K562 (cell line): ENCODE data around the gene PLG. TPM values are rescaled to one million over a fixed set of nuclear protein-coding genes. Genes with fewer than 3 reads are reported as not detected.

Source experiments
- ATAC-seq: fragments of 200-7000 bp; cut with Tn5 transposase; 3 replicates; pipeline ENCODE4 v1.9.1; 2020; ENCODE audit warnings: moderate library complexity
- BruUV-seq: library from RNA; stranded (reverse); fragments of 400-500 nt; replicated peaks from 2 replicates; lab custom pipeline; 2021; lab: Mats Ljungman, UMichigan
- CTCF ChIA-PET: fragments of 300-600 bp; formaldehyde crosslinking; extraction: SDS; loops from one replicate; lab custom pipeline; 2021; ENCODE audit warnings: low intra/inter-chr PET ratio; lab: Yijun Ruan, JAX
- POLR2A ChIA-PET: fragments of 300-600, 350-650 bp; sonication (Branson Sonifier 250); formaldehyde crosslinking; extraction: SDS; loops from one replicate; lab custom pipeline; 2021; ENCODE audit warnings: antibody characterized with exemption, inconsistent platforms; lab: Yijun Ruan, JAX
- DNase-seq, 4 experiments: peaks; one replicate each; pipeline versions ENCODE4 v3.0.0 to v3.0.0-alpha.2; 2011 to 2018; ENCODE audit warnings: low spot score in 3 of 4, mixed read lengths in 3 of 4; ENCODE audit errors: extremely low read depth in 1 of 4
- FAIRE-seq: peaks from 2 replicates; lab custom pipeline; 2011; peaks lifted over from hg19 to GRCh38; lab: Jason Lieb, UNC
- H2AFZ ChIP-seq: 2 replicates; pipeline ENCODE4 v1.6.0; 2011; ENCODE audit warnings: low read depth, low read length, control low read depth, inconsistent platforms
- H3K27ac ChIP-seq: fragments of 200-600 bp; 3 replicates; pipeline ENCODE4 v1.8.0; 2011; ENCODE audit warnings: low read depth, mild to moderate bottlenecking, control low read depth, inconsistent platforms, low read length, moderate library complexity, mixed read lengths; ENCODE audit errors: extremely low read depth
- H3K27me3 ChIP-seq, 2 experiments: fragments of 300-600 bp in 1 of 2; 2 replicates in 1 of 2; 3 replicates in 1 of 2; pipeline versions ENCODE4 v1.6.0 to v1.8.0; 2011; ENCODE audit warnings: inconsistent platforms in 2 of 2, low read length in 2 of 2, mild to moderate bottlenecking in 1 of 2, mixed read lengths in 1 of 2, moderate library complexity in 1 of 2; ENCODE audit not compliant: control insufficient read depth in 2 of 2, insufficient read depth in 2 of 2
- H3K36me3 ChIP-seq: fragments of 300-600 bp; 3 replicates; pipeline ENCODE4 v1.8.0; 2011; ENCODE audit warnings: mild to moderate bottlenecking, low read length, inconsistent platforms; ENCODE audit not compliant: control insufficient read depth, insufficient read depth
- H3K4me1 ChIP-seq, 2 experiments: fragments of 200-600 bp in 1 of 2; replicated peaks in 1 of 2; 2 replicates in 1 of 2; 3 replicates in 1 of 2; pipeline versions ENCODE4 v1.5.1 to v1.8.0; 2011; ENCODE audit warnings: inconsistent platforms in 2 of 2, low read length in 2 of 2, mild to moderate bottlenecking in 1 of 2, mixed read lengths in 1 of 2, moderate library complexity in 1 of 2; ENCODE audit not compliant: control insufficient read depth in 2 of 2, insufficient read depth in 2 of 2
- H3K4me2 ChIP-seq: 2 replicates; pipeline ENCODE4 v1.6.1; 2011; ENCODE audit warnings: low read length, control low read depth, inconsistent platforms, mixed read lengths; ENCODE audit not compliant: insufficient read depth
- H3K4me3 ChIP-seq: fragments of 200-600 bp; sonication (generic), shearing (Covaris generic); 2 replicates; pipeline ENCODE4 v1.5.1; 2016; ENCODE audit warnings: control low read depth, inconsistent platforms
- H3K79me2 ChIP-seq: fragments of 200-600 bp; 3 replicates; pipeline ENCODE4 v1.8.0; 2011; ENCODE audit warnings: low read length, inconsistent platforms; ENCODE audit not compliant: control insufficient read depth, insufficient read depth
- H3K9ac ChIP-seq, 2 experiments: 2 replicates each; pipeline versions ENCODE4 v1.6.0 to v1.6.1; 2011; ENCODE audit warnings: low read depth in 2 of 2, low read length in 2 of 2, control low read depth in 1 of 2, inconsistent platforms in 1 of 2, mild to moderate bottlenecking in 1 of 2, mixed read lengths in 1 of 2; ENCODE audit not compliant: insufficient read depth in 1 of 2
- H3K9me1 ChIP-seq: one replicate; pipeline ENCODE4 v1.6.0; 2011; ENCODE audit warnings: inconsistent platforms, mild to moderate bottlenecking, low read length, moderate library complexity; ENCODE audit not compliant: control insufficient read depth, insufficient read depth
- H3K9me3 ChIP-seq: replicated peaks from 2 replicates; pipeline ENCODE4 v1.5.1; 2011; ENCODE audit warnings: low read depth, low read length, inconsistent platforms; ENCODE audit not compliant: control insufficient read depth, insufficient read depth
- H4K20me1 ChIP-seq: replicated peaks from 2 replicates; pipeline ENCODE4 v1.6.1; 2011; ENCODE audit warnings: low read length, inconsistent platforms, mixed read lengths; ENCODE audit not compliant: control insufficient read depth, insufficient read depth
- C11orf30 ChIP-seq: fragments of 450-650 bp; IDR thresholded peaks from 2 replicates; pipeline ENCODE4 v1.6.1; 2016; ENCODE audit warnings: low read depth, mild to moderate bottlenecking
- CUX1 ChIP-seq: fragments of 200-800 bp; sonication (Bioruptor generic); IDR thresholded peaks from 2 replicates; pipeline ENCODE4 v1.6.1; 2016; ENCODE audit warnings: missing genetic modification characterization, missing compliant biosample characterization
- GTF2F1 ChIP-seq: IDR thresholded peaks from 2 replicates; pipeline ENCODE4 v1.6.1; 2011; ENCODE audit warnings: low read depth, low read length, improper control_type of control experiment
- HDAC1 ChIP-seq, 2 experiments: fragments of 450-650 bp; IDR thresholded peaks; 2 replicates each; pipeline ENCODE4 v1.6.1; 2016 to 2017; ENCODE audit warnings: inconsistent platforms in 1 of 2, mild to moderate bottlenecking in 1 of 2, moderate library complexity in 1 of 2
- MEIS2 ChIP-seq: fragments of 450-650 bp; IDR thresholded peaks from 2 replicates; pipeline ENCODE4 v1.6.1; 2014; ENCODE audit warnings: mild to moderate bottlenecking; ENCODE audit not compliant: partially characterized antibody
- PBX2 ChIP-seq, 2 experiments: IDR thresholded peaks in 1 of 2; conservative IDR thresholded peaks in 1 of 2; 2 replicates each; pipeline ENCODE4 v1.6.1; 2016; ENCODE audit warnings: low read depth in 2 of 2, mild to moderate bottlenecking in 1 of 2, missing compliant biosample characterization in 1 of 2, missing genetic modification characterization in 1 of 2, moderate library complexity in 1 of 2
- PKNOX1 ChIP-seq: fragments of 450-650 bp; IDR thresholded peaks from 2 replicates; pipeline ENCODE4 v1.6.1; 2016
- RCOR1 ChIP-seq, 2 experiments: IDR thresholded peaks; 2 replicates each; pipeline ENCODE4 v1.6.1; 2012; ENCODE audit warnings: low read depth in 2 of 2, low read length in 2 of 2, borderline replicate concordance in 1 of 2, improper control_type of control experiment in 1 of 2
- SETDB1 ChIP-seq: IDR thresholded peaks from one replicate; pipeline ENCODE4 v1.6.1; 2012; ENCODE audit warnings: low read length, control low read depth, inconsistent platforms
- SREBF1 ChIP-seq: fragments of 150-350 bp; IDR thresholded peaks from 2 replicates; pipeline ENCODE4 v1.6.1; 2014; ENCODE audit warnings: antibody characterized with exemption, low read depth, low read length, borderline replicate concordance
- WGBS: fragments of 100-300 bp; shearing (Covaris generic); methylation state at CpG from one replicate; pipeline ENCODE4 v1.1.6; 2016; ENCODE audit warnings: low coverage, mixed read lengths; ENCODE audit not compliant: insufficient coverage; ENCODE audit errors: missing lambda C conversion rate; 5-methylcytosine and 5-hydroxymethylcytosine counted together
- in situ Hi-C: fragments of 300-500 bp; cut with MboI; formaldehyde crosslinking; loops from 4 replicates; pipeline ENCODE4 v1.15.0; 2018; ENCODE audit warnings: inconsistent platforms, mixed read lengths
- intact Hi-C: fragments of 100-400 bp; cut with micrococcal nuclease; formaldehyde crosslinking; loops from 2 replicates; pipeline ENCODE4 v1.14.2; 2022
- polyA plus RNA-seq, 8 experiments: library from polyadenylated mRNA; depleted of rRNA in 4 of 8; stranded (reverse) in 5 of 8; unstranded in 3 of 8; fragments of >200 nt; fragmentation: Nextera tagmentation in 2 of 8; fragmentation: Illumina TruSeq in 1 of 8; extraction: Ambion mirVana in 2 of 8; extraction: Trizol in 1 of 8; gene quantifications; 2 replicates each; pipeline versions ENCODE4 v1.2.1 to v1.2.3, GENCODE V29; 2011 to 2014; ENCODE audit warnings: inconsistent platforms in 1 of 8, missing spikeins in 1 of 8
- total RNA-seq, 7 experiments: library from RNA; depleted of rRNA in 6 of 7; stranded (reverse); fragments of >200 nt in 6 of 7; fragmentation: Illumina TruSeq in 2 of 7; extraction: Trizol in 2 of 7; gene quantifications; 2 replicates each; pipeline versions ENCODE4 v1.2.1 to v1.2.3, GENCODE V29; 2011 to 2021; ENCODE audit warnings: low replicate concordance in 1 of 7

Gene PLG
- total and polyA plus RNA-seq, 9 of the 15 experiments (the other 6 are each of a cell fraction or from before 2014, with no cell fraction given), result 0.64 TPM; not detected in 8

GRCh38 chr6:160691617-160692016 is 10.4 kb upstream of the PLG start:
- in situ Hi-C loops (no loop called here), intact Hi-C loops (no loop called here)
- FAIRE-seq, result no peak
- CTCF ChIA-PET, result no interaction called here
- Histone ChIP-seq H3K9me1 (no peaks in the 10 kb centered on the region), H3K27me3 (peaks cover 0 to 12% of the 10 kb centered on the region in 2 experiments; a peak in 2 of 5 replicates)
- TF ChIP-seq SREBF1, result 0 out of 2 replicates have a peak, but pooled peaks have one; percentile 30
- peak; percentile 80 for TF ChIP-seq PKNOX1
- TF ChIP-seq MEIS2, result peak; percentile 89
- no peak for TF ChIP-seq SETDB1
- no peak for TF ChIP-seq GTF2F1
- no peak for TF ChIP-seq C11orf30
- no peak for TF ChIP-seq CUX1 (CRISPR knock-in tag)
- no peak for TF ChIP-seq HDAC1 (IDR thresholded peaks at IDR 0.05)
- TF ChIP-seq RCOR1 (IDR thresholded peaks at IDR 0.05; ENCODE audit: borderline replicate concordance in 1 of 2, low read depth in 2 of 2, low read length in 2 of 2), result peak in 1 of 2 experiments; percentile 52; a peak in 1 of 4 replicates
- TF ChIP-seq PBX2 (CRISPR knock-in tag; IDR thresholded peaks at IDR 0.05; ENCODE audit: low read depth), result peak; percentile 12; the same call in 1 of the 2 replicates
- peak; percentile 69 for TF ChIP-seq PBX2 (tag; conservative IDR thresholded peaks at IDR 0.05; ENCODE audit: low read depth)
- TF ChIP-seq, all 486 proteins: peak for 5
- ATAC-seq (peak; percentile 50; the same call in 2 of the 3 replicates), DNase-seq (no peak)
- Histone ChIP-seq H3K36me3 (no peaks in the 10 kb centered on the region), H2AFZ (no peak overlapping the region), H4K20me1 (no peaks in the 10 kb centered on the region), H3K4me3 (no peak overlapping the region), H3K4me2 (no peak overlapping the region), H3K9me3 (no peaks in the 10 kb centered on the region), H3K4me1 (peaks cover 0 to 3% of the 10 kb centered on the region in 2 experiments; a peak in 1 of 5 replicates), H3K27ac (no peak overlapping the region), H3K79me2 (no peaks in the 10 kb centered on the region), H3K9ac (no peak overlapping the region)
- BruUV-seq, result no TSS peak
- WGBS, result 2% methylated on average over 5 of the region's 5 CpGs
- POLR2A ChIA-PET, result no interaction called here
